NCI-H460 (cell line): ENCODE measurements around the gene MAP2. TPM values are rescaled to one million over a fixed set of nuclear protein-coding genes. Genes with fewer than 3 reads are reported as not detected.
"Not testable (repeated sequence)": the region's sequence is repeated elsewhere in the genome, so short reads cannot be mapped to it uniquely, and the experiment has no call there.

Source experiments
- DNase-seq: peaks from one replicate; pipeline ENCODE4 v3.0.0-alpha.2; 2016; ENCODE audit warnings: low read depth; ENCODE audit errors: extremely low read depth
- total RNA-seq: library from RNA; depleted of rRNA; stranded (reverse); fragments of >200 nt; shearing (Covaris generic); gene quantifications from 2 replicates; pipeline ENCODE4 v1.2.3, GENCODE V29; 2014

The MAP2 gene
- total RNA-seq, 1 experiment from 2014 or later, result 28.0 TPM

DNA sequence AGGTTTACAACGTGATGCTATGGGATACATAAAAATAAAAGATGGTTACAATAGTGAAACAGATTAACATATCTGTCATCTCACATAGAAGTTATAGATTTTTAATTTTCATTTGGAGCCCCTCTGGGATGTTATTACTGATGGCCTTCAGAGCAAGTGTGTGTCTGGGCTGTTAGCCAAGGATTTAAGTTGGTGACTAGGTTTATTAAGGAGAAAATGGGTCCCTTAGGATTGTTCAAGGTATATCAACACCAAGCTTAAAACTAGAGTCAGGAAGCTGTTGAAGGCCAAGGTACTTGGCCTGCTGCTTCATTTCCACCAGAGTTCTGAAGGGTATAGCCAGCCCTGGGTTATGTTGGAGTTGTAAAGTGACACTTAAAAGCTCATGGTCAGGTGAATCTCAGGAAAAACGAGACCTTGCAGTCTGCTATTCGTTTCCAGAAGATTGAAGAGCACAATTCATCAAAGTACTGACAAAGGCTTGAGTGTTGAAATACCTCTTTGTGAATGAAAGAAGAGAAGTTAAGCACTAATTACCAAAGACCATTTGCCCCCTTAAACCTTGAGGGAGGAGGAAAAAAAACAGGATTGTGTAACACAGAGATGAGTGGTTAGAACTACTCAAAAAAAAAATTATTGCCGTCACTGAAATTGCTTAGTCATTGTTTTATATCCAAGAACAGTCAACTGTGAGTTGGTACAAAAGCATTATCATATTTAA, 48.4 kb downstream of the MAP2 start:
- DNase-seq, result peak; percentile 56

- peak; percentile 56 for DNase-seq
Observed at GRCh38 chr2:209472871-209473270, 49.0 kb downstream of the MAP2 start.

DNA sequence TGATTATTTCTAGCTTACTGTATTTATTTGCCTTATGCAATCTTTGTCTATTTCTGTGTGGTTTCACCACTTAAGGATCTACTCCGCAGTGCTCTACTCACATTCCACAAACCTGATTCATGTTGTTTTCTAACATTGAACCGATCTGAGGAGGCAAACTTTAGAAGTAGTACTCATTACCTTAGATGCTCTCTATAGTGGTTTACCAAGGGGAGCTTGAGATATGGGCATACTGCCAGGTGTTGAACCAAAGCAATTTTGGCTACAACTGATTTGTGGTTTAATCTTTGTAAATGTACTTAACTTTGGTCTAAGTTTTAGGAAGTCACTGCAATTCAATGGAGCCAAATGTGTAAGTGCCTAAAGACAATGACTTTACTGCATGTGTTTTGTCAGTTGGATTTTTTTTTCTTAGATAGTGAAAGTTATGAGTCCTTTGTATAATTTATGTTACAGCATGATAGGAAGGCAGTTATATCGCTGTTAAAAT, 50.1 kb downstream of the MAP2 start:
- peak; percentile 81 for DNase-seq

- DNase-seq, result no peak
Observed at GRCh38 chr2:209474960-209475359, 51.1 kb downstream of the MAP2 start.

- peak; percentile 50 for DNase-seq
Observed at GRCh38 chr2:209476367-209477208, 52.7 kb downstream of the MAP2 start.

GRCh38 chr2:209492296-209492695, 68.4 kb downstream of the MAP2 start:
- DNase-seq, result not testable (repeated sequence)

- not testable (repeated sequence) for DNase-seq
Observed at GRCh38 chr2:209495068-209495620, 71.3 kb downstream of the MAP2 start.

DNA sequence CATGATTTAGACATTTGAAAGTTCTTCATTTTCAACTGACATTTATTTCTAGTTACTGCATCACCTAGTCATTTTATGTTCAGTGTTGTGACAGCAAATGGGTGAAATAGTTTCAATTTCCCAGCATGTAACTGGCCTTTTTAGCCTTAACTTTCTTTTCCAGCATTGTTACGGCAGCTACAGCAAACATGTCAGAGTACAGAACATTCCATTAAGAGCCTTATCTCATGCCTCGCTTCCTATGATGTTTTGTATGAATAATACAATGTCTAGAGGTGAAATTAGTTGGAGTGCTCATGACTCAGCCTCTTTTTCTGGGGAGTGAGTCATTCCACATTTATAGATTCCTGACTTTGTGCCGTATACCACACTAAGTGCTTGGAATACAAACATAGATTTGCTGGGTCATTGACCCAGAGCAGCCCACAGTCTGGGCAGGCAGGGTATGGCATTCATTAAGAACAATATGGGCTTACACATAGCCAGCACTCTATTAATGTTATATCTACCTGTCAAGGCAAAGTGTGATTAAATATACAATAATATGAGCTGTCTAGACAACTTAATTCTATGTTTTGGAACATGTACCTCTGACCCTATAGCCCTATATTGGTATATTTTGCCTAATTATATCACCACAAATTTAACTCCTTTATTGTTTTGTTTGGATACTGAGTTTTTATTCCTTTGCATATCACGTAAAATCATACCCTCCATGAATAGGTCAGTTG, 72.2 kb downstream of the MAP2 start:
- DNase-seq, result peak; percentile 76

- no peak for DNase-seq
Observed at GRCh38 chr2:209496586-209496982, 72.7 kb downstream of the MAP2 start.

- DNase-seq, result no peak
Observed at GRCh38 chr2:209498614-209499013, 74.8 kb downstream of the MAP2 start.

GRCh38 chr2:209499069-209499468, 75.2 kb downstream of the MAP2 start:
- no peak for DNase-seq

DNA sequence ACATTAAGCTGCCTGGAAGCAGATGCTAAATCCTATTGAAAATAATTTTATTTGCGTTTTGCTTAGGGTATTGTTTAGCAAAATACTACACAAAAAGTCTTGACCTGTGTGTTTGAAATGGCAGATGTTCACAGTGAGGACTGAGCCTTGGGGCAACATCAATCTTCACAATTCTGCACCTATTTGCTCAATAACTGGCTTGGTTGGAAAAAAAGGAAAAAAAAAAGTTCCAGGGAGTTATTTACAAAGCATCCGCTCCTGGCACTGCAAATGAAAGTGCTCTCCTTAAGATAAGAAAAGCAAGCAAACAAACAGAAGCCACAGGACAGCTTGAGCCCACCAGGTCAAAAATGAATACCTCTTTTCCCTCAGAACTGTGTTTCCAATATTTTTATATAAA, 77.7 kb downstream of the MAP2 start:
- DNase-seq, result no peak

DNA sequence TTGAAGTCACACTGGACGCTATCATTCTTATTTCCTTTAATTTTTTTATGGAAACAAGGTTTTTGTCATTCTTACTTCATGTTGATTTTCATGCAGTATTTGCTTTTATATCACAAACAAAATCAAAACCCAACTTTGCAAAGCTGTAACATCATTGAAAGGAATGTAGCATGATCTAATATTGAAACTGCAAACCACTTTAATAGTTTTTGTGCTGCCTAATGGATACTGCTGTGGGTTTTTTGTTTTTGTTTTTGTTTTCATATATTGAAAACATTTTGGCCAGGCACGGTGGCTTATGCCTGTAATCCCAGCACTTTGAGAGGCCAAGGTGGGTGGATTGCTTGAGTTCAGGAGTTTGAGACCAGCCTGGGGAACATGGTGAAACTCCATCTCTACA, 81.6 kb downstream of the MAP2 start:
- no peak for DNase-seq

- no peak for DNase-seq
Observed at GRCh38 chr2:209508255-209508654, 84.4 kb downstream of the MAP2 start.

- DNase-seq, result no peak
Observed at GRCh38 chr2:209511637-209512036, 87.8 kb downstream of the MAP2 start.

DNA sequence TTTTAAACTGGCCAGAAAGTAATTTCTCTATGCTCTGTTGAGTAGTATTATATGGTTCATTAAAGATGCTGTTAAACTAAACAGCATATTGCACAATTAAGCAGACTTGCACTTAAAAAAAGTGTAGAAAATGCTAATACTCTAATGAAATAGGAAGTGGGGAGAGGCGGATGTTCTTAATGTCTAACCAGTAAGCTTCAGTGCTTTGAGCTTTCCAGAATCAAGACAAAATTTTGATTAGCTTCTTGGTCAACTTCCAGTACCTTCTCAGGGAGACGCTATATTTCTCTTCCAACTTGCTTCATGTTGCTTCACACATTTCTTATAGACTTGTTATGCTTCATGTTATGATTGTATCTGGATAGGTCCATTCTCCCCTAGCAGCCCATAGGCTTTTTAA, 89.1 kb downstream of the MAP2 start:
- no peak for DNase-seq

DNA sequence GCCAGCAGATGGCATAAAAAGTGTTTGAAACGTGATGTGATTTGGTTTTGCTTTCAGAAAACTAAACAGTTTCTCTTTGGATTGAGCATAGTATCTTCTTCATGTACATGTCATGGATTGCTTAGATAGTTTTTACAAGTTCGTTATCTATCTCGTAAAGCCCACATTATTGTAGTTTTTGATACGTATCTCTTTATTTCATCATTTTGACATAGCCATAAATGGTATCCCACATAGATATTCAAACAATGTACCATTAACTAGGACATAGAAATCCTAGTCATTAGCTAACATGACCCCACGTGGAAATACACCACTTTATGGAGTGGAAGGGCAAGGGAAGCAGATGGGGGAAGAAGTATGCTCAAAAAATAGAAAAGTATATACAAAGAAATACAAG, 93.6 kb downstream of the MAP2 start:
- no peak for DNase-seq

DNA sequence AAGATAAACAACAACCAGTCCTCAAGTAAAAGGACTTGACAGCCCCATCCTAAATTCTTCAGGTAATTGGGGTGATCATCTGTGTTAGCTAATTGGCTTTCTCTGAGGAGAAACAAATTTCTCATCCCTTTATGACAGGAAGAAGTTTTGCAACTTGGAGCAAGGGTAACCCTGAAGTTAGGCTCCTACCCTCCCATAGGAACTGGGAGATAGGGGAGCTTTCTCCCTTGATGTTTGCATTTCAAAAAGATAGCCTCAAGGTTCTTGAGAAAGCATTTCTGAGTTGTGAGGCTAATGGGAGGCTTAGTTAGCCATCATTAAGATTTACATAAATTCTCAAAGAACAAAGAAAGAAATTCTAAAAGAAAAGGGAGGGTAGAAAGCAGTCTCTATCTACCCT, 95.4 kb downstream of the MAP2 start:
- no peak for DNase-seq

DNA sequence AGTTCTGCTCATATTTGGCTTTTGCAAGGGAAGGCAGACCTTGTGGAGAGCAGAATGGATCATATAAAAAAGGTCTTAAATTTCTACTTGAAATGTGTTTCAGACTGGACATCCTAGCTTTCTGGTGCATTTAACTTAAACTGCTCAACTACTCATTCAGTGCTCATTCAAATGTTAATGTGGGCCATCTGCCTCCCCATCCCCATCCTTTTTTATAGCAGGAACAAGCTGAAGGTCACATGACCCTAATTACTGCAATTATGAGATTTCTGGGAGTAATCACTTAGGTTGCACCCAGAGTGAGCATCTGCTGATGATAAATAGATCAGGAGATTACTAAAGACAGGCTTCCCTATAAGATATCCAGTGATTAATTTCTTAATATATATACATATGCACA, 96.1 kb downstream of the MAP2 start:
- DNase-seq, result no peak

DNA sequence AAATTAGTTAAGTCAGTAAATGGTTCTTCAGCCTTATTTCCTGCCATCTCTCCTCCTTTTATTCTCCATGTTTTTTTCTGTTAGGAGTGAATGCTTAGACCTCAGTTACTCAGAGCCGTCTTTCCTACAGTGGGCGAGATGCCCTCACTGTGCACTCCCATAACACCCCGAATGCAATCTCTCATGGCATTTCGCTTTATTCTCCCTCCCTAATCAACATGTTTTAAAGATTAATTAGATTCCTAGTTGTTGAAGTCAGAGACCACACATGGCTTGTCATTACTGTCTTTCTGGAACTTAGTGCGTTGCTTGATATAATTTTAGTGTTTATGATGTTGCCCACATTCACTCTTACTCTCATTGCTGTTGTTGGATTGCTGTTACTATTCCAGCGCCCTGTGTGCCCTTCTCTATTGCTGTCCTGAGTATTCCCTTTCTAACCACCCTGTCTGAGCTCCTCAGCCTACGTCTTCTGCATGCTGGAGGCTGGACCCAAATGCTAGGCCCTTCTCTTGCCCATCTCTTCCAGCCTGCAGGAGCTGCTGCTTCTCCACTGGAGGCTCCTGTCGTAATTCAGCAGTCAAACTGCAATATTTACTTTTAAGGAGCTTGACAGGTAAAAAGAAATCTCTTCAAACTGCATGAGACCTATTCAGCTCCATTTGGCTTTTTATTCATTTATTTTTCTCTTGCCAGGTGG, 99.3 kb downstream of the MAP2 start:
- no peak for DNase-seq
